A549 (cell line): ENCODE data around the gene FUT1. TPM values are rescaled to one million over a fixed set of nuclear protein-coding genes. Genes with fewer than 3 reads are reported as not detected.

Source experiments
- ATAC-seq, 2 experiments: fragments of 200-7000 bp in 1 of 2; fragments of >200 bp in 1 of 2; cut with Nextera tagmentation in 1 of 2; cut with Tn5 transposase in 1 of 2; 3 replicates each; pipeline versions ENCODE4 v1.8.0 to v1.9.1; 2018 to 2020; ENCODE audit warnings: mild to moderate bottlenecking in 1 of 2, moderate library complexity in 1 of 2
- CTCF ChIA-PET: fragments of 300-600 bp; sonication (Branson Sonifier 250); formaldehyde crosslinking; extraction: SDS; loops from one replicate; lab custom pipeline; 2021; ENCODE audit warnings: antibody characterized with exemption, inconsistent platforms; lab: Yijun Ruan, JAX
- POLR2A ChIA-PET: fragments of 350-600 bp; formaldehyde crosslinking; extraction: SDS; loops from one replicate; lab custom pipeline; 2021; ENCODE audit warnings: antibody characterized with exemption, inconsistent platforms; lab: Yijun Ruan, JAX
- DNase-seq, 2 experiments: peaks; one replicate each; pipeline versions ENCODE4 v3.0.0 to v3.0.0-alpha.2; 2011 to 2016; ENCODE audit warnings: low read depth in 1 of 2, low spot score in 1 of 2
- FAIRE-seq: peaks from 2 replicates; lab custom pipeline; 2011; peaks lifted over from hg19 to GRCh38; lab: Jason Lieb, UNC
- H3K27ac ChIP-seq, 2 experiments: fragments of >200 bp; sonication (Bioruptor Twin); formaldehyde crosslinking; 3 replicates each; pipeline ENCODE4 v1.5.1; 2016 to 2017
- H3K4me1 ChIP-seq: fragments of >200 bp; sonication (Bioruptor Twin); formaldehyde crosslinking; 3 replicates; pipeline ENCODE4 v1.6.1; 2016
- H3K4me2 ChIP-seq: fragments of >200 bp; sonication (Bioruptor Twin); formaldehyde crosslinking; 3 replicates; pipeline ENCODE4 v1.6.1; 2016
- H3K4me3 ChIP-seq: fragments of >200 bp; sonication (Bioruptor Twin); formaldehyde crosslinking; 3 replicates; pipeline ENCODE4 v1.5.1; 2016
- H3K9me3 ChIP-seq: fragments of >200 bp; sonication (Bioruptor Twin); formaldehyde crosslinking; 3 replicates; pipeline ENCODE4 v1.6.1; 2016
- ATOH8 ChIP-seq: fragments of 250-450 bp; sonication (Bioruptor Pico); IDR thresholded peaks from 2 replicates; pipeline ENCODE4 v1.5.0; 2020; ENCODE audit warnings: low read depth, mild to moderate bottlenecking, moderate library complexity
- BCL3 ChIP-seq: fragments of >200 bp; sonication (Bioruptor Twin); formaldehyde crosslinking; IDR thresholded peaks from 3 replicates; pipeline ENCODE4 v1.6.1; 2016
- CBX2 ChIP-seq: fragments of 200-600 bp; sonication (generic); IDR thresholded peaks from 2 replicates; pipeline ENCODE4 v1.6.1; 2016; ENCODE audit warnings: low read depth, mild to moderate bottlenecking, borderline replicate concordance
- CEBPB ChIP-seq, 2 experiments: fragments of >200 bp in 1 of 2; sonication (Bioruptor Twin) in 1 of 2; formaldehyde crosslinking in 1 of 2; IDR thresholded peaks; 2 replicates each; pipeline ENCODE4 v1.6.1; 2012 to 2016
- CTCF ChIP-seq: fragments of >200 bp; sonication (Bioruptor Twin); formaldehyde crosslinking; IDR thresholded peaks from 3 replicates; pipeline ENCODE4 v1.5.1; 2016
- E2F6 ChIP-seq: IDR thresholded peaks from 2 replicates; pipeline ENCODE4 v1.6.1; 2012; ENCODE audit warnings: low read depth, borderline replicate concordance
- EP300 ChIP-seq, 2 experiments: fragments of >200 bp; sonication (Bioruptor Twin); formaldehyde crosslinking; IDR thresholded peaks; 2 replicates in 1 of 2; 3 replicates in 1 of 2; pipeline ENCODE4 v1.6.1; 2016 to 2017
- FOSB ChIP-seq: fragments of 250-450 bp; sonication (Bioruptor Pico); IDR thresholded peaks from 2 replicates; pipeline ENCODE4 v1.5.0; 2020; ENCODE audit warnings: mild to moderate bottlenecking, moderate library complexity
- GATA3 ChIP-seq: IDR thresholded peaks from 2 replicates; pipeline ENCODE4 v1.6.1; 2012; ENCODE audit warnings: borderline replicate concordance
- HDAC2 ChIP-seq: fragments of 200-600 bp; sonication (generic); IDR thresholded peaks from 2 replicates; pipeline ENCODE4 v1.6.1; 2016
- HEYL ChIP-seq: fragments of 250-450 bp; sonication (Bioruptor Pico); IDR thresholded peaks from 2 replicates; pipeline ENCODE4 v1.8.0; 2021; ENCODE audit warnings: mild to moderate bottlenecking, moderate library complexity
- HMGXB4 ChIP-seq: fragments of 250-450 bp; sonication (Bioruptor Pico); IDR thresholded peaks from 2 replicates; pipeline ENCODE4 v1.5.0; 2021; ENCODE audit warnings: mild to moderate bottlenecking, moderate library complexity, borderline replicate concordance
- HOXA7 ChIP-seq: fragments of 250-450 bp; sonication (Bioruptor Pico); IDR thresholded peaks from 2 replicates; pipeline ENCODE4 v1.5.0; 2020; ENCODE audit warnings: mild to moderate bottlenecking, moderate library complexity
- HOXB5 ChIP-seq: fragments of 250-450 bp; sonication (Bioruptor Pico); IDR thresholded peaks from 2 replicates; pipeline ENCODE4 v1.5.0; 2020; ENCODE audit warnings: mild to moderate bottlenecking, moderate library complexity
- JUN ChIP-seq, 2 experiments: fragments of >200 bp; sonication (Bioruptor Twin); formaldehyde crosslinking; IDR thresholded peaks; 2 replicates in 1 of 2; 3 replicates in 1 of 2; pipeline ENCODE4 v1.6.1; 2016 to 2017
- MAFK ChIP-seq: fragments of 450-650 bp; IDR thresholded peaks from 2 replicates; pipeline ENCODE4 v1.6.1; 2014; ENCODE audit not compliant: partially characterized antibody
- NFE2L2 ChIP-seq: fragments of 150-350 bp; conservative IDR thresholded peaks from 2 replicates; pipeline ENCODE4 v1.6.1; 2014; ENCODE audit warnings: low read length
- PBX3 ChIP-seq: IDR thresholded peaks from 2 replicates; pipeline ENCODE4 v1.6.1; 2012
- PHF8 ChIP-seq: fragments of 200-600 bp; sonication (generic); IDR thresholded peaks from 2 replicates; pipeline ENCODE4 v1.6.1; 2016; ENCODE audit warnings: low read depth, mild to moderate bottlenecking, antibody characterized with exemption, moderate library complexity, borderline replicate concordance
- RAD21 ChIP-seq, 2 experiments: fragments of >200 bp in 1 of 2; sonication (Bioruptor Twin) in 1 of 2; formaldehyde crosslinking in 1 of 2; IDR thresholded peaks in 1 of 2; conservative IDR thresholded peaks in 1 of 2; 2 replicates in 1 of 2; 3 replicates in 1 of 2; pipeline ENCODE4 v1.6.1; 2012 to 2018; ENCODE audit warnings: inconsistent platforms in 1 of 2
- REST ChIP-seq: fragments of 200-600 bp; sonication (generic); IDR thresholded peaks from 2 replicates; pipeline ENCODE4 v1.6.1; 2016; ENCODE audit warnings: antibody characterized with exemption, mild to moderate bottlenecking, moderate library complexity
- RNF2 ChIP-seq: fragments of 200-600 bp; sonication (generic); IDR thresholded peaks from 2 replicates; pipeline ENCODE4 v1.6.1; 2016; ENCODE audit warnings: low read depth, mild to moderate bottlenecking, antibody characterized with exemption, moderate library complexity, borderline replicate concordance
- SMC3 ChIP-seq: fragments of >200 bp; sonication (Bioruptor Twin); formaldehyde crosslinking; IDR thresholded peaks from 3 replicates; pipeline ENCODE4 v1.6.1; 2018; ENCODE audit warnings: inconsistent platforms
- ZC3H11A ChIP-seq: fragments of 450-650 bp; IDR thresholded peaks from 2 replicates; pipeline ENCODE4 v1.6.1; 2014; ENCODE audit warnings: antibody characterized with exemption, mild to moderate bottlenecking
- WGBS: methylation state at CpG from one replicate; pipeline ENCODE4 v1.1.6; 2017; ENCODE audit errors: missing lambda C conversion rate; 5-methylcytosine and 5-hydroxymethylcytosine counted together
- polyA plus RNA-seq, 4 experiments: library from polyadenylated mRNA; depleted of rRNA in 3 of 4; stranded (reverse); fragments of >200 nt; fragmentation: RNase III in 1 of 4; extraction: RNeasy Plus Mini Kit Qiagen cat#74134 plus additional on column Dnase treatment in 1 of 4; gene quantifications; 2 replicates in 3 of 4; 3 replicates in 1 of 4; pipeline ENCODE4 v1.2.3, GENCODE V29; 2011 to 2017

FUT1 gene
- polyA plus RNA-seq, 2 of the 4 experiments (the other 2 are of a cell fraction): 0.13 to 1.5 TPM

GRCh38 chr19:48705431-48705830, 47.0 kb downstream of the FUT1 start:
- no peaks in the 10 kb centered on the region for H3K9me3 ChIP-seq
- TF ChIP-seq HOXA7 (CRISPR knock-in tag) (no peak), ZC3H11A (no peak), PBX3 (no peak), SMC3 (no peak), RNF2 (no peak), CTCF (no peak), NFE2L2 (no peak), REST (no peak), FOSB (CRISPR knock-in tag) (no peak)
- ATAC-seq (no peak), DNase-seq (no peak), FAIRE-seq (no peak)
- 45% methylated on average over 2 of the region's 2 CpGs for WGBS
- no peak overlapping the region for H3K4me2 ChIP-seq
- H3K27ac ChIP-seq: no peak overlapping the region
- no peak overlapping the region for H3K4me3 ChIP-seq
- CTCF ChIA-PET: interaction anchor here (0.8 to 1.9 kb wide), 9 partner anchors 8 to 59 kb away, joined by 3 to 7 read pairs (median 4); partner anchors contain the start of gene CA11
- H3K4me1 ChIP-seq: no peaks in the 10 kb centered on the region
- POLR2A ChIA-PET: no interaction called here

GRCh38 chr19:48703316-48703715, 49.1 kb downstream of the FUT1 start:
- ChIA-PET CTCF (interaction anchor here (2.1 kb wide), 1 partner anchor 28 kb away, joined by 6 read pairs; no protein-coding TSS in a partner anchor), POLR2A (no interaction called here)
- peaks cover 3% of the 10 kb centered on the region; the same call in 2 of the 3 replicates for H3K4me1 ChIP-seq
- ATAC-seq (no peak), DNase-seq (no peak), FAIRE-seq (no peak)
- H3K4me3 ChIP-seq: no peak overlapping the region
- H3K27ac ChIP-seq: no peak overlapping the region
- H3K4me2 ChIP-seq: no peak overlapping the region
- 93% methylated on average over 23 of the region's 23 CpGs for WGBS
- TF ChIP-seq SMC3 (no peak), HDAC2 (no peak), ATOH8 (CRISPR knock-in tag) (no peak), RAD21 (conservative IDR thresholded peaks at IDR 0.05 in 1 of 2, IDR thresholded peaks at IDR 0.05 in 1 of 2) (no peak), MAFK (no peak), JUN (IDR thresholded peaks at IDR 0.05) (no peak), HOXB5 (CRISPR knock-in tag) (no peak), GATA3 (no peak), CEBPB (IDR thresholded peaks at IDR 0.05) (no peak), EP300 (IDR thresholded peaks at IDR 0.05) (no peak), CBX2 (no peak), E2F6 (no peak), HMGXB4 (CRISPR knock-in tag) (no peak), HEYL (CRISPR knock-in tag) (no peak), BCL3 (no peak), PHF8 (no peak)
- no peaks in the 10 kb centered on the region for H3K9me3 ChIP-seq
